Endometrial microvascular endothelial cells (primary cell): ENCODE results near the gene PMEPA1. TPM values are rescaled to one million over a fixed set of nuclear protein-coding genes. Genes with fewer than 3 reads are reported as not detected.

Source experiments
- in situ Hi-C: cut with HindIII; loops from 2 replicates; pipeline ENCODE4 v1.10.0; 2017; ENCODE audit warnings: low sequenced_read_pairs, low pct_unique_long_range_greater_than_20kb; ENCODE audit errors: inconsistent ontology term
- total RNA-seq: library from RNA; depleted of rRNA; stranded (reverse); fragments of >200 nt; gene quantifications from one replicate; pipeline ENCODE4 v1.2.3, GENCODE V29; 2015; ENCODE audit errors: inconsistent ontology term

PMEPA1 gene
- total RNA-seq, 1 donor from 2014 or later, result 4.4 TPM

DNA sequence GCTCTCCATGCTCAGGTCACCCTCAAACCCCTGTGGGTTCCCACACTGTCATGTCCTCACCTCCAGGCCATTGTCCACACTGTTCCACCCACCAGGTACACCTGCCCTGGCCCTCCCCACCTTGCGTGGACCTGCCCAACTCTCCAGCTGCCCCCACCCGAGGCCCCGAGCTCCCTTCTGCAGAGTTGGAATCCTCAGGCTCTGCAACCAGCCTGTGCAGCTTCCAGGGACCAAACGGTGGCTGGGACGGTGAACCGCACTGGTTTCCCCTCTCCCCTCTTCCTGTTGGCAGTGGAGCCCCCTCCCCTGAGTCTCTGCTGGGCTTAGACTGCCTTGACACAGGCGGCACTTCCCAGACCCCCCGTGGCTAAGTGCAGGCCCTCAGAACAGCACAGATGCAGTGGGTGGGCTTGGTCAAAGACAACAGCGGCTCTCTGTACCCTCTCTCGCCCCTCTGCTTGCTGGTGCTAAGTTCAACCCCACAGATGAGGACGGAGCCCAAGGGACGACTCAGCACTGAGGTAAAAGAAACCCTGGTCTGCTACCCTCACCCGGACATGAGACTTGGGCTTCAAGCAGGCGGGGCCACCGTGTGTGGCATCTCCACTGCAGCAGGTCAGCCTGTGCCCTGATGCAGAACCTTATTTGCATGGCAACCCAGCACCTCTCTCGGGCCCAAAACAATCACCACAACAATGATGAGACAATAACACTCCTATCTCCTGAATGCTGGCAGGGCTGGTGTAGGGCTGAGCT lies 100.6 kb downstream of the PMEPA1 start:
- in situ Hi-C loops, result no loop called here

- in situ Hi-C loops, result no loop called here
Observed at GRCh38 chr20:57608516-57608915, 101.3 kb downstream of the PMEPA1 start.

GRCh38 chr20:57605878-57606277 lies 103.9 kb downstream of the PMEPA1 start:
- in situ Hi-C loops, result no loop called here

GRCh38 chr20:57605045-57605444 lies 104.8 kb downstream of the PMEPA1 start:
- in situ Hi-C loops, result no loop called here

GRCh38 chr20:57603120-57603519 lies 106.7 kb downstream of the PMEPA1 start:
- in situ Hi-C loops, result no loop called here

DNA sequence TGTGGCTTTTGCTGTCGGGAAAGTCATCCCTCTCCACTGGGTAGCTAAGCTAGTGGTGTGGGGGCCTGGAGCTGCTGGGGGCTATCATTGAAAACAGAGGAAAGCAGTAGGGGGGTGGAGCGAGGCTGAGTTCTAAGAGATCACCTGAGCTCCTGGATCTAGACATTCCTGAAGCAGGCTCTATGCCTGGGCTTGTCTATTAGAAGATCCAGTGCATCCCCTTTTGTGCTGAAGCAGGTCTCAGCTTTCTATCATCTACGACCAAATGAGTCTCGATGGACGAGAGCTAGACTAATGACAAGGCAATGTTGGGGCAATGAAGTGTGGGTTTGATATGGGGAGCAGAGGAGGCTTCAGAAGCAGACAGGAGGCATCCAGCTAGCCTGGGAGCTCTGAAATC lies 108.1 kb downstream of the PMEPA1 start:
- in situ Hi-C loops, result no loop called here

GRCh38 chr20:57601211-57601570 lies 108.6 kb downstream of the PMEPA1 start:
- in situ Hi-C loops, result no loop called here

GRCh38 chr20:57600320-57601210 lies 109.2 kb downstream of the PMEPA1 start:
- in situ Hi-C loops, result no loop called here

DNA sequence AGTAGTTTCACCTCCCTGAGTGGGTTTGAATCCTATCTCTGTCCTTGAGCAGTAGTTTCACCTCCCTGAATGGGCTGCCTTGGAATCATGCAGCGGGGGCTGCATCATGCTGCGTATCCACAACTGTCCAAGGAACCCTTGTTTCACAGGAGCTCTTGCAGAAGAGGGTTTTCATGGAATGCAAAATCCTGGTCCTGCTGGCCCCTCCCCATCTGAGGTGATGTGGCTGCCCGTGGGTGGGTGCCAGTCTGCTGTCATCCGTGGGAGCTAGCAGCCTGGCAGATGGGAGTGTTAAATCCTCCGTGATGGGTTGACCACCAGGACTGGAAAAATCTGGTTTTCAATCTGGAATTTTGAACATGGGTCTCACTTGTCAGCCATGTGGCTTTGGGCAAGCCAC lies 111.3 kb downstream of the PMEPA1 start:
- in situ Hi-C loops, result no loop called here

Other genes starting within 250 kb of the PMEPA1 start
- gene CTCFL, start 184.9 kb downstream of the PMEPA1 start, total RNA-seq, result not detected
- not detected for gene PCK1, start 148.9 kb downstream of the PMEPA1 start, total RNA-seq
- gene ZBP1, start 89.6 kb downstream of the PMEPA1 start, total RNA-seq, result not detected